ENCODE measurements around the gene KLHL26. TPM values are rescaled to one million over a fixed set of nuclear protein-coding genes. Genes with fewer than 3 reads are reported as not detected.
A peak's percentile ranks its signal among the peaks of the same experiment; 100 is the strongest.

KLHL26 gene
- total and polyA plus RNA-seq, 5 donors from 2014 or later, result 1.8 to 16.7 (median 3.2) TPM

DNA sequence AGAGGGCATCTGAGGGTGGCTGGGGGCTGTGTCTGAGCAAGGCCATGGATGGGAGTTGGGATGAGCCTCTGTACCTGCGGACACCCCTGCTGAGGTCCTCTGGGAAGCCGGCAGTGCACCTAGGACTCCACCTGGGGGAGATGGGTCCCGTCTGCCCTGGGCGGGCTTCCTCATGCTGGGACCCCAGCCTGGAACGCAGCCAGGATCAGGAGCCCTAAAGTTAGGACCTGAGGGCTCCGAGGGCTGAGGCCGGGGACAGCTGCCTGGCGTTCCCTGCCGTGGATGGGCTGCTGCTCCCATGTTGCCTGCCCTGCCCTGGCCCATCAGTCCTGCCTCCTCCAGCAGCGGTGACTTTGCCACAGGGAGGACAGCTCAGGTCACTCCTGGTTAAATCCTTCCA, 72.7 kb downstream of the KLHL26 start:
- no peaks in the 10 kb centered on the region for H3K27me3 Mint-ChIP-seq
- H3K9me3 Mint-ChIP-seq, result no peaks in the 10 kb centered on the region
- no peak overlapping the region for H3K4me3 Mint-ChIP-seq
- Histone ChIP-seq H3K9me3 (ENCODE audit: control insufficient read depth in 2 of 2, low read length in 2 of 2) (no peaks in the 10 kb centered on the region), H3K4me3 (ENCODE audit: low read depth, low read length) (no peak overlapping the region), H3K4me1 (ENCODE audit: control insufficient read depth, insufficient read depth, low read length, poor library complexity, severe bottlenecking) (peaks cover 7% of the 10 kb centered on the region), H3K27me3 (ENCODE audit: control insufficient read depth, insufficient read depth, low read length) (no peaks in the 10 kb centered on the region), H3K27ac (ENCODE audit: insufficient read depth, low read length, poor library complexity, severe bottlenecking) (no peak overlapping the region), H3K36me3 (ENCODE audit: control insufficient read depth, insufficient read depth, low read length) (no peaks in the 10 kb centered on the region)
- DNase-seq (no peak), ATAC-seq (ENCODE audit: low read depth in 2 of 2) (no peak)
- H3K4me1 Mint-ChIP-seq, result peaks cover 7 to 42% (median 13%) of the 10 kb centered on the region in 4 donors
- peaks cover 4% of the 10 kb centered on the region for H3K36me3 Mint-ChIP-seq
- H3K27ac Mint-ChIP-seq, result no peak overlapping the region

DNA sequence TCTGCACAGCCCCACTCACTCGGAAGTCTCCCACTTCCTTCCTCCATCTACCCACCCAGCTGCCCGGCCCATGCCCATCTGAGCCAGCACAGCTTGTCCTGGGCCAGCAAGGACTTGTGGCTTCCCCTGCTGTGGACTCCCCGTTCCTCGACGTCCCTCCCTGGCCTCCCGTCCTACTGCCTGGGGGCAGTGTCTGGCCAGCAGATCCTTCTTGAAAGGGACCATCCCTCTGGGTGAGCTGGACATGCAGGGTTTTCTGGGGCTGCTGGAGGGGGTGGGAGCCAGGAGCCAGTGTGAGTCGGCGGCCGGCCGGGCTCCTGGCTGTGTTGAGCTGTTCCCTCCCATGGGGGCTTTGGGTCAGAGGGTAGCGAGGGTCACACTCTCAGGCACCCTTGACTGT, 73.4 kb downstream of the KLHL26 start:
- Mint-ChIP-seq H3K4me1 (peaks cover 8 to 43% (median 14%) of the 10 kb centered on the region in 4 donors), H3K27ac (no peak overlapping the region), H3K27me3 (no peaks in the 10 kb centered on the region), H3K9me3 (no peaks in the 10 kb centered on the region), H3K4me3 (no peak overlapping the region), H3K36me3 (peaks cover 4% of the 10 kb centered on the region)
- no peaks in the 10 kb centered on the region for H3K27me3 ChIP-seq (ENCODE audit: control insufficient read depth, insufficient read depth, low read length)
- ATAC-seq (ENCODE audit: low read depth in 2 of 2) (no peak), DNase-seq (no peak)
- no peak overlapping the region for H3K27ac ChIP-seq (ENCODE audit: insufficient read depth, low read length, poor library complexity, severe bottlenecking)
- H3K4me3 ChIP-seq (ENCODE audit: low read depth, low read length), result no peak overlapping the region
- no peaks in the 10 kb centered on the region for H3K36me3 ChIP-seq (ENCODE audit: control insufficient read depth, insufficient read depth, low read length)
- peaks cover 7% of the 10 kb centered on the region for H3K4me1 ChIP-seq (ENCODE audit: control insufficient read depth, insufficient read depth, low read length, poor library complexity, severe bottlenecking)
- H3K9me3 ChIP-seq (ENCODE audit: control insufficient read depth in 2 of 2, low read length in 2 of 2), result no peaks in the 10 kb centered on the region

DNA sequence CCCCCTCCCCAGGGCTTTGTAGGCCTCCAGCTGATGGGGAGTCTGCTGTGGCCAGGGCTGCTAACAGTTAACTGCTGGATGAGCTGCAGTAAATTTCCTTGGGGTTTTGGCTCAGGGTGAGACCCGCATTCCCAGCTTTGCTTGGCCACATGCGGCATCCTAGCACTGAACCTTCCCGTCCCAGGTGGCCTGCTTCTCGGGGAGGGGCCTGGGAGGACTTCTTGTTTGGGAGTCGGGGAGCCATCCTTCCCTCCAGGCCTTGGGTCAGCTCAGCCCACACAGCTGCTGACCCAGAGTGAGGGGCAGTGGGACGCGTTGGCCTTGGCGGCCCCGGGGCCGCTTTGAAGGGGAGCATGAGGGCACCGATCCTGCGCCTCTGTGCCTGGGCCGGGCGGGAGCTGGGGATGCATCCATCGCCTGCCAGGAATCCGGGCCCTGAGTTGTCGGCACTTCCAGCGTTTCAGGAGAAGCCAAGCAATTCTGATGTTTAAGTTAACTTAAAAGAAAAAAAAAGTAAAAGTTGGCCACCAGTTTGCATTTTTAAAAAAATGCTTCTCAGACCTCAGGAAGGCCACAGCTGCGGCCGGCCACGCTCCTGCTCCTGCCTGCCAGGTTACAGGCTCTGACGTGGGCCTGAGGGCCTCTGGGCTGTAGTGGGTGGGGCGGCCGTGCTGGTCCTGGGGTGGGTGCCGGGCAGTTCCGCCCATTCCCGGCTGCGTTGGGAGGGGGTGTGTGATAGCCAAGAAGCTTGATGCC, 74.3 kb downstream of the KLHL26 start:
- H3K4me3 Mint-ChIP-seq, result no peak overlapping the region
- DNase-seq (no peak), ATAC-seq (ENCODE audit: low read depth in 2 of 2) (no peak)
- H3K4me1 ChIP-seq (ENCODE audit: control insufficient read depth, insufficient read depth, low read length, poor library complexity, severe bottlenecking), result peaks cover 7% of the 10 kb centered on the region
- peaks cover 4% of the 10 kb centered on the region for H3K36me3 Mint-ChIP-seq
- H3K4me3 ChIP-seq (ENCODE audit: low read depth, low read length), result no peak overlapping the region
- no peaks in the 10 kb centered on the region for H3K27me3 ChIP-seq (ENCODE audit: control insufficient read depth, insufficient read depth, low read length)
- no peaks in the 10 kb centered on the region for H3K9me3 Mint-ChIP-seq
- H3K27ac ChIP-seq (ENCODE audit: insufficient read depth, low read length, poor library complexity, severe bottlenecking), result no peak overlapping the region
- no peaks in the 10 kb centered on the region for H3K9me3 ChIP-seq (ENCODE audit: control insufficient read depth in 2 of 2, low read length in 2 of 2)
- H3K36me3 ChIP-seq (ENCODE audit: control insufficient read depth, insufficient read depth, low read length), result no peaks in the 10 kb centered on the region
- H3K4me1 Mint-ChIP-seq, result peaks cover 8 to 44% (median 13%) of the 10 kb centered on the region in 4 donors
- no peaks in the 10 kb centered on the region for H3K27me3 Mint-ChIP-seq
- H3K27ac Mint-ChIP-seq, result no peak overlapping the region

DNA sequence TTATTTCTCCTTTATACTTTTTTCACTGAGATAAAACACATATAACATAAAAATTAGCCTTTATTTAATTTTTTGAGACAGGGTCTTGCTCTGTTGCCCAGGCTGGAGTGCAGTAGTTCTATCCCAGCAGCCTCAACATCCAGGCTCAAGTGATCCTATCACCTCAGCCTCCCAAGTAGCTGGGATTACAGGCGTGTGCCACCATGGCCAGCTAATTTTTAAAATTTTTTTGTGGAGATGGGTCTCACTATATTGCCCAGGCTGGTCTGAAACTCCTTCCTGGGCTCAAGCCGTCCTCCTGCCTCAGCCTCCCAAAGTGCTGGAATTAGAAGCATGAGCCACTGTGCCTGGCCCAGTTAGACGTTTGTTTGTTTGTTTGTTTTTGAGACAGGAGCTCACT, 75.1 kb downstream of the KLHL26 start:
- Mint-ChIP-seq H3K27ac (no peak overlapping the region), H3K4me1 (peaks cover 5 to 43% (median 18%) of the 10 kb centered on the region in 4 donors), H3K9me3 (no peaks in the 10 kb centered on the region), H3K4me3 (no peak overlapping the region), H3K27me3 (no peaks in the 10 kb centered on the region), H3K36me3 (peaks cover 4% of the 10 kb centered on the region)
- Histone ChIP-seq H3K27me3 (ENCODE audit: control insufficient read depth, insufficient read depth, low read length) (no peaks in the 10 kb centered on the region), H3K27ac (ENCODE audit: insufficient read depth, low read length, poor library complexity, severe bottlenecking) (no peak overlapping the region), H3K4me3 (ENCODE audit: low read depth, low read length) (no peak overlapping the region), H3K9me3 (ENCODE audit: control insufficient read depth in 2 of 2, low read length in 2 of 2) (no peaks in the 10 kb centered on the region), H3K4me1 (ENCODE audit: control insufficient read depth, insufficient read depth, low read length, poor library complexity, severe bottlenecking) (peaks cover 7% of the 10 kb centered on the region), H3K36me3 (ENCODE audit: control insufficient read depth, insufficient read depth, low read length) (no peaks in the 10 kb centered on the region)
- ATAC-seq (ENCODE audit: low read depth in 2 of 2) (no peak), DNase-seq (no peak)

DNA sequence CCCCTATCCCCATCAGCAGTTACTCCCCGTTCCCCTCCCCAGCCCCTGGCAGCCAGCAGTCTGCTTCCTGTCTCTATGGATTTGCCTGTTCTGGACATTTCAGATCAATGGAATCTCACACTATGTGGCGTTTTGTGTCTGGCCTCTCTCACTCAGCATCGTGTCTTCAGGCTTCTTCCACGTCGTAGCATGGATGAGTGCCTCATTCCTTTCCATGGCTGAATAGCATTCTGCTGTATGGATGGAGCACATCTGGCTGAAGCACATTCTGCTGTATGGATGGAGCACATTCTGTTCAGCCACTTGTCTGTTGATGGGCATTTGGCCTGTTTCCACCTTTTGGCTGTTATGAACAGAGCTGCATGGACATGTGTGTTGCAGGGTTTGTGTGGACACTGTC, 76.2 kb downstream of the KLHL26 start:
- Histone ChIP-seq H3K36me3 (ENCODE audit: control insufficient read depth, insufficient read depth, low read length) (peaks cover 2% of the 10 kb centered on the region), H3K9me3 (ENCODE audit: control insufficient read depth in 2 of 2, low read length in 2 of 2) (no peaks in the 10 kb centered on the region), H3K4me3 (ENCODE audit: low read depth, low read length) (no peak overlapping the region), H3K4me1 (ENCODE audit: control insufficient read depth, insufficient read depth, low read length, poor library complexity, severe bottlenecking) (peaks cover 7% of the 10 kb centered on the region), H3K27me3 (ENCODE audit: control insufficient read depth, insufficient read depth, low read length) (no peaks in the 10 kb centered on the region), H3K27ac (ENCODE audit: insufficient read depth, low read length, poor library complexity, severe bottlenecking) (no peak overlapping the region)
- no peaks in the 10 kb centered on the region for H3K27me3 Mint-ChIP-seq
- H3K36me3 Mint-ChIP-seq, result peaks cover 6% of the 10 kb centered on the region
- H3K4me3 Mint-ChIP-seq, result no peak overlapping the region
- no peak overlapping the region for H3K27ac Mint-ChIP-seq
- H3K9me3 Mint-ChIP-seq, result no peaks in the 10 kb centered on the region
- no peak for ATAC-seq (ENCODE audit: low read depth in 2 of 2)
- H3K4me1 Mint-ChIP-seq, result peaks cover 0 to 38% (median 14%) of the 10 kb centered on the region in 4 donors
- DNase-seq, result no peak

DNA sequence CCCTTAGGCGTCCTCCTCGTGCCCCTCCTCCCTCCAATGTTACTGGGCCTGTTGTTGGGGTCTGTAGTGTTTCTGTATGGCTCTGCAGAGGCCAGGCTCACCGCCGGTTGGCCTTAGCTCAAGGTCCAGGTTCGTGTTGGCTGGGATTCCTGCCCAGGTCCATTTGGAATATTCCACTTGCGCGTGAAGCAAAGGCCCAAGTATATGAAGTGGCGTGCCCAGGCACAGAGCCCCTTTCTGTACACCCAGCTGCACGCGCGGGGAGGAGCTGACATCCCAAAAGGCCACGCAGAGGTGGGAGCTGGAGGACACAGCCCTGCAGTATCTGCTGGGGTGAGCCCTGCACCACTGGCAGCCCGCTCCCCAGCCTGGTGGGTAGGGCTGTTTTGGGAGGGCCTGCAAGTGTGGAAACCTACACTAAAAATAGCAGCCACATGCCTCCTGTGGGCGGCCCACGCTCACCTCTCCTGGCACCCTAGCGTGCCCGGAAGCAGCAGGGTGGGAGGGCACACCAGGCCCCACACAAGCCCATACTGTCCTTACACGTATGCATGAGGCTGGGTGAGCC, 76.8 kb downstream of the KLHL26 start:
- Mint-ChIP-seq H3K27ac (no peak overlapping the region), H3K9me3 (no peaks in the 10 kb centered on the region), H3K27me3 (no peaks in the 10 kb centered on the region), H3K36me3 (peaks cover 10% of the 10 kb centered on the region), H3K4me3 (no peak overlapping the region), H3K4me1 (peaks cover 0 to 37% (median 14%) of the 10 kb centered on the region in 4 donors)
- H3K27me3 ChIP-seq (ENCODE audit: control insufficient read depth, insufficient read depth, low read length), result no peaks in the 10 kb centered on the region
- H3K36me3 ChIP-seq (ENCODE audit: control insufficient read depth, insufficient read depth, low read length), result peaks cover 2% of the 10 kb centered on the region
- no peak overlapping the region for H3K27ac ChIP-seq (ENCODE audit: insufficient read depth, low read length, poor library complexity, severe bottlenecking)
- H3K4me3 ChIP-seq (ENCODE audit: low read depth, low read length), result no peak overlapping the region
- H3K9me3 ChIP-seq (ENCODE audit: control insufficient read depth in 2 of 2, low read length in 2 of 2), result no peaks in the 10 kb centered on the region
- DNase-seq, result no peak
- peaks cover 7% of the 10 kb centered on the region for H3K4me1 ChIP-seq (ENCODE audit: control insufficient read depth, insufficient read depth, low read length, poor library complexity, severe bottlenecking)
- no peak for ATAC-seq (ENCODE audit: low read depth in 2 of 2)

DNA sequence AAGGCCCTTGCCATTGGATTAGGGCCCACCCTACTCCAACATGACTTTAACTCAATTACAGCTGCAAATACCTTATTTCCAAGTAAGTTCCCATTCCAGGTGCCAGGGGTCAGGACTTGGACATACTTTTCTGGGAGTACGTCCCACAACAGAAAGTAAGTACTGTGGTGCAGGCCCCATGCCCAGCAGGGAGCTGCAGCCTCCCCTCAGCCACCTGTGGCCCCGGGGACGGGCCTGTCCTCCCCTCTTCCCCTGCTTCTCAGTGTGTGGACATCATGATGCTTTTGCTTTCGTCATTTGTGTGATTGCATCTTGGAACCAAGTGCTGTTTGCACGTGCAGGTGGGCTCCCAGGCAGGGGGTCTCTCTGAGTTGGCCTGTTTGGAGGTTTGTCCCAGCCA, 78.6 kb downstream of the KLHL26 start:
- no peaks in the 10 kb centered on the region for H3K9me3 Mint-ChIP-seq
- H3K4me3 ChIP-seq (ENCODE audit: low read depth, low read length), result no peak overlapping the region
- H3K4me1 Mint-ChIP-seq, result peaks cover 0 to 34% (median 16%) of the 10 kb centered on the region in 4 donors
- no peaks in the 10 kb centered on the region for H3K4me1 ChIP-seq (ENCODE audit: control insufficient read depth, insufficient read depth, low read length, poor library complexity, severe bottlenecking)
- H3K27me3 ChIP-seq (ENCODE audit: control insufficient read depth, insufficient read depth, low read length), result no peaks in the 10 kb centered on the region
- DNase-seq (no peak), ATAC-seq (ENCODE audit: low read depth in 2 of 2) (no peak)
- H3K36me3 ChIP-seq (ENCODE audit: control insufficient read depth, insufficient read depth, low read length), result peaks cover 2% of the 10 kb centered on the region
- H3K36me3 Mint-ChIP-seq, result peaks cover 12% of the 10 kb centered on the region
- H3K27ac Mint-ChIP-seq, result peak overlapping the region in 1 of 3 donors; percentile 67
- no peaks in the 10 kb centered on the region for H3K9me3 ChIP-seq (ENCODE audit: control insufficient read depth in 2 of 2, low read length in 2 of 2)
- no peak overlapping the region for H3K27ac ChIP-seq (ENCODE audit: insufficient read depth, low read length, poor library complexity, severe bottlenecking)
- H3K27me3 Mint-ChIP-seq, result no peaks in the 10 kb centered on the region
- H3K4me3 Mint-ChIP-seq, result no peak overlapping the region

DNA sequence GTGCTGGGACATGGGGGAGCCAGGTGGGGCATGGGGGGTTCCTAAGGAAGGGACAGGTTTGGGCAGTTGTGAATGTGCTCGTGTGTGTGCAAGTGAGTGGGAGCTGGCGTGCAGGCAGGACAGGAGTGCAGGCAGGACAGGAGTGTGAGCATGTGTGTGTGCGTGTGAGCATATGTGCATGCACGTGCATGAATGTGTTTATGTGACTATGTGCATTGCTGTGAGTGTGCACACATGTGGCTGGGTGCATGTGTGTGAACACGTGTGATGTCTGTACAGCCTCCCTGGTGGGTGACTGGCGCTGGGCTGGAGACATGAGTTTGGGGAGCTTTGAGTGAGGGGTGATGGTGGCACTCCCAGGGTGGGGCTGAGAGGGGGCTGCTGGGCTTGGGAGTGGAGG, 80.0 kb downstream of the KLHL26 start:
- Mint-ChIP-seq H3K36me3 (peaks cover 16% of the 10 kb centered on the region), H3K27ac (peak overlapping the region; percentile 45 to 84 (median 51)), H3K27me3 (no peaks in the 10 kb centered on the region), H3K4me1 (peaks cover 0 to 41% (median 17%) of the 10 kb centered on the region in 4 donors), H3K9me3 (no peaks in the 10 kb centered on the region), H3K4me3 (no peak overlapping the region)
- DNase-seq (no peak), ATAC-seq (ENCODE audit: low read depth in 2 of 2) (no peak)
- H3K27ac ChIP-seq (ENCODE audit: insufficient read depth, low read length, poor library complexity, severe bottlenecking), result no peak overlapping the region
- no peaks in the 10 kb centered on the region for H3K4me1 ChIP-seq (ENCODE audit: control insufficient read depth, insufficient read depth, low read length, poor library complexity, severe bottlenecking)
- no peaks in the 10 kb centered on the region for H3K27me3 ChIP-seq (ENCODE audit: control insufficient read depth, insufficient read depth, low read length)
- peaks cover 2% of the 10 kb centered on the region for H3K36me3 ChIP-seq (ENCODE audit: control insufficient read depth, insufficient read depth, low read length)
- no peak overlapping the region for H3K4me3 ChIP-seq (ENCODE audit: low read depth, low read length)
- no peaks in the 10 kb centered on the region for H3K9me3 ChIP-seq (ENCODE audit: control insufficient read depth in 2 of 2, low read length in 2 of 2)

Measured in CD4-positive, CD25-positive, alpha-beta regulatory T cell (primary cell).